Fibroblast of villous mesenchyme (primary cell): Measurements from ENCODE around the gene RIPK3. TPM values are rescaled to one million over a fixed set of nuclear protein-coding genes. Genes with fewer than 3 reads are reported as not detected.

Experiments
- DNase-seq: peaks from one replicate; pipeline ENCODE4 v3.0.0-alpha.2; 2010; ENCODE audit warnings: low read depth
- H3K4me3 ChIP-seq: 2 replicates; pipeline ENCODE4 v1.5.1; 2011; ENCODE audit warnings: low read depth, mild to moderate bottlenecking, low read length
- total RNA-seq: library from RNA; depleted of rRNA; stranded (reverse); fragments of >200 nt; gene quantifications from 2 replicates; pipeline ENCODE4 v1.2.3, GENCODE V29; 2012
- TF ChIP-seq, protein P1 (sequence below): IDR thresholded peaks from 2 replicates; pipeline ENCODE4 v1.5.1; 2012; ENCODE audit warnings: low read depth, mild to moderate bottlenecking, low read length; ENCODE audit not compliant: insufficient read depth

The RIPK3 gene
- total RNA-seq, 1 donor: 3.9 TPM

DNA sequence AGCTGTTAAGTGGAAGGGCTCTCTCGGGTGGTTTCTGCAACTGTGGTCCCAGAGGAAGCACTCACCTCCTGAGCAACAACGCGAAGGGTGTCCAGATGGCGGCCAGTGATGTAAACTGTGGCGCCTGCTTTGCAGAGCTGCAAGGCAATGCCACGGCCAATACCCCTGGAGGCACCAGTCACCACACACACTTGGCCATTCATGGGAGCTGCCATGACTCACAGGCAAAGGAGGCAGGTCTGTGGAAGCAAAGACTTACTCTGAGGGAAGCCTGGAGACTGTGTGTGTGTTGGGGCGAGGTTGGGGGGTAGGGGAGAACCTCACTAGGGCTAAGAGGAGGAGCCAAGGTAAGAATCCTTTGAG, 40.9 kb downstream of the RIPK3 start:
- peak; percentile 36 for DNase-seq
- peak overlapping the region; percentile 96 for H3K4me3 ChIP-seq
- TF ChIP-seq, protein P1, sequence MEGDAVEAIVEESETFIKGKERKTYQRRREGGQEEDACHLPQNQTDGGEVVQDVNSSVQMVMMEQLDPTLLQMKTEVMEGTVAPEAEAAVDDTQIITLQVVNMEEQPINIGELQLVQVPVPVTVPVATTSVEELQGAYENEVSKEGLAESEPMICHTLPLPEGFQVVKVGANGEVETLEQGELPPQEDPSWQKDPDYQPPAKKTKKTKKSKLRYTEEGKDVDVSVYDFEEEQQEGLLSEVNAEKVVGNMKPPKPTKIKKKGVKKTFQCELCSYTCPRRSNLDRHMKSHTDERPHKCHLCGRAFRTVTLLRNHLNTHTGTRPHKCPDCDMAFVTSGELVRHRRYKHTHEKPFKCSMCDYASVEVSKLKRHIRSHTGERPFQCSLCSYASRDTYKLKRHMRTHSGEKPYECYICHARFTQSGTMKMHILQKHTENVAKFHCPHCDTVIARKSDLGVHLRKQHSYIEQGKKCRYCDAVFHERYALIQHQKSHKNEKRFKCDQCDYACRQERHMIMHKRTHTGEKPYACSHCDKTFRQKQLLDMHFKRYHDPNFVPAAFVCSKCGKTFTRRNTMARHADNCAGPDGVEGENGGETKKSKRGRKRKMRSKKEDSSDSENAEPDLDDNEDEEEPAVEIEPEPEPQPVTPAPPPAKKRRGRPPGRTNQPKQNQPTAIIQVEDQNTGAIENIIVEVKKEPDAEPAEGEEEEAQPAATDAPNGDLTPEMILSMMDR: no peak

DNA sequence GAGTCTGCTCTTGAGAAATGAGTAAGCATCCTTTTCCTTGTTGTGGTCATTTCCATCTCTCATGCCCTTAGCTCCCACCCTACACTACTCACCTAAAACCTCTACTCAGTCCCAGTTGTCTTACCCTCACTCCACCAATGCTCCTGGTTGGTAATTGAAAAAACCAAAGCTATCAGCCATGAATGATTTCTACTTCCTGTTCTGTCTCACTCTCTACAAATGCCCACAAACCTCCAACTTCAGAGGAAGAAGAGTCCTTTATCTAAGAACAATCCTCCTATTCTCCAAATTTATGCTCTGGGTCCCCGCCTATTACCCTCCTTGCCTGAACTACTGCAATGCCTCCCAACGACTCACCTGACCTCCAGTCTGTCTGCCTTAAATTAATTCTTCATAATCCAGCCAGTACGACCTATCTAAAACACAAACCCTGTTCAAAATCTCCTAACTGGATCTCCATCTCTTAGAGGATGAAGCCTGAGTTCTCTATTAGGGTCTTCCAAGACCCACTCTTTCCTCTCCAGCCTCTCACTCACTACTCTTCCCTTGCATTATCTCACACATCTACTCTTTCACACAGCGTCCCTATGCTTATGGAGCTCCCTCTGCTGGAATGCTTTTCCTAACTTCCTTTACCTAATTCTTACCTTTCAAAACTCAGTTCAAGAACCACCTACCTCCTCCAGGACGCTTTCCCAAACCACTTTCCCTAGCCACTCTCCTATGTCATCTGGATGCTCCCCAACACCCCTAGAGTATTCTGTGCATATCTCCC, 42.4 kb downstream of the RIPK3 start:
- DNase-seq: no peak
- no peak overlapping the region for H3K4me3 ChIP-seq

DNA sequence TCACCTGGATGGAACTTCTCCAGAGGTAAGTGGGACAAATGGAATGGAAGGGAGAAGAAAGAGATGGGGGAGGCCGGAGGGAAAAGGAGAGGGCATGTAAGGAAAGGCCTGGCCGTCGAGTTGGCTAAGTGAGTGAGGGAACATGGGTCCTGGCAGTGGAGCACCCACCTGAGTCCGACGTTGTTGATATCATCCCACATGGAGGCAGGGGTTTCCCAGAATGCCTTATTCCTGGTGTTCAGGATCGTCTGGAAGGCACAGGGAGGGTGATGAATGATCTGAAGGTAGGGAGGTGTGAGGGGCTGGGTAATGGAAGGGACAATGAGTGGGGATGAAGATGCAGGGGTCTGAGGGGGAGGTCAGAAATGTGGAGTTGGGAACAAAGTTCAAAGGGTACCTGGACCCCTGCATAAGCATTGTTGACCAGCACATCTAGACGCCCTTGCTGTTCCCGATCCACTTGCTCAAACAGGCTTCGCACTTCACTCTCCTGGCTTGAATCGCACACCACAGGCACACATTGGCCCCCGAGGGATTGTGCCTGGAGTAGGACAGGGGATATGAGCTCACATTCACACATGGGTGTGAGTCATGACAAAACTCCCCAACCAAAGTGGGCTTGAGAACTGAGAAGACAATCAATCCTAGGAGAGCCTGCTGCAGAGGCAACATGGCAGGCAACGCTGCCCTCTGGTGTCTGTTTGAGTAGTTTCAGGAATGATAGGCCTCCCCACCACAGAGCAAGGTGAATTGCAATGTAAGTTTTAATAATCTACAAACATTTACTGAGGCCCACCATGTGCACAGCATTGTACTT, 43.2 kb downstream of the RIPK3 start:
- DNase-seq: peak; percentile 84
- TF ChIP-seq, protein P1: peak; percentile 80
- no peak overlapping the region for H3K4me3 ChIP-seq

More for the DNA sequence above, 42.4 kb downstream of the RIPK3 start:
- TF ChIP-seq, protein P1: peak; percentile 46

DNA sequence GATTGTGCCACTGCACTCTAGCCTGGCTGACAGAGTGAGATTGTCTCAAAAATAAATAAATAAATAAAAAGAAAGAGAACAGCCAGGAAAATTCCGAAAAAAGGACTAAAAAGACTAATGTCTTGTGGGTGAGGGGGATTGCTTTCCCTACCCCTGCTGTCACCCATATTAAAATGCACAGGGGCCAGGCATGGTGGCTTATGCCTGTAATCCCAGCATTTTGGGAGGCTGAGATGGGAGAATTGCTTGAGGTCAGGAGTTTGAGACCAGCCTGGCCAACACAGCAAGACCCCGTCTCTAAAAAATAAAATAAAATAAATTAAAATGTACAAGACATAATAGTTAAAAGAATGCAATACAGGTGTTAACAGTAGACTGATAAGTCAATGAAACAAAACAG, 46.3 kb downstream of the RIPK3 start:
- no peak overlapping the region for H3K4me3 ChIP-seq
- no peak for DNase-seq
- TF ChIP-seq, protein P1: no peak

DNA sequence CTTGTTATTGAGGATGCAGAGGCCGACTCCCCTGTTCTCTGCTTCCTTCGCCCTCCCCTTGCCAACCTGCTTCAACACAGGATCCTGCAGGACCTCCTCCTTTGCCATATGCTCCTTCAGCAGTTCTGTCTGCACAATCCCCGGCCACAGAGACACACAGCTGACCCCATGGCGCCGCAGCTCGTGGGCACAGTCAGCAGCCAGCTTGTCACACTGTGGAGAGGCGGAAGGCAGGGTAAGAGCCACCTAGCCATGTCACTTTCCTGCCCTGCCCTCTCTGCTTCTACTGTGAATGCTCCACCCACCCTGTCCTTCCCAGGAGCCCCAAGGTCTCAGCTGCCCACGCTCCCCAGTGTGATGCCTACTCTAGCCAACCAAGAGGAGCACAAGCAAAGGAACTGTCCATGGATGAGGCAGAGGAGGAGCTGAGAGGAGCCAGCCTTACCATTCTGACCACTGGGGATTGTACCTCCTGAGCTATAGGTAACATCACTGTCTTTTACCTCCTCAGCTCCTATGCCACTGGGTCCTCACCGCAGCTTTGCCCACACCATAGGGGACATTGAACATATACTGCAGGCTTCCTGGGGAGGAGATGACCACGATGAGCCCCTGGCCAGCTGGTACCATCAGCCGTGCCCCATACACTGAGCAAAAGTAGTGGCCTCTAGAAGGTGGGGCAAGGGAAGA, 47.5 kb downstream of the RIPK3 start:
- no peak overlapping the region for H3K4me3 ChIP-seq
- TF ChIP-seq, protein P1: no peak
- no peak for DNase-seq

DNA sequence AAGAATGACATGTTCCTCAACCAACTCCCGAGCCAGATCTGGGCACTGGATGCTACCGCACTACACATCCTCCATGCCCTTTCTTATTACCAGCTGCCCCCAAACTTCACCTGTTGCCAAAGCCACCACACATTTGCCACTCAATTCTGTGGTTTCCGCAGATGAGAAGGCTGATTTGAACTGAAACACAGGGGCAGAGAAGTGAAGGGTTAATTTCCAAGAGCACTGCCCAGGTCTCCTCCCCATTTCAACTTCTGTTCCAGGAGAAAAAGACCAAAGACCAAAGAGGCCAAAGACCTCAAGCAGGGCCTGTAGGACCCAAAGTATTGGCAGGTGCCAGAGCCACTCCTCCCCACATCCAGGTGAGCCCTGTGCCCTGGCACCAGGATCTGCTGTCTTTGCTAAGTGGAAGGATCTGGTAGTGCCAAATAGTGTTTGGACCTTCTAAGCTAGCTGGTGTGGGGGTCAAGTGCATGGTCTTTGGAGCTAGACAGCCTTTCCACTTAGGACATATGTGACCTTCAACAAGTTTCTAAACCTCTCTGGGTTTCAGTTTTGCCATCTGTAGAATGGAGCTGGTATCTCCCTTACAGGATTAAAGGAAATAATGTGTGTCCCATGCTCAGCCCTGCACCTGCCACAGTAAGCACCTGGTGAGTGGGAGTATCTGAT, 48.2 kb downstream of the RIPK3 start:
- DNase-seq: no peak
- TF ChIP-seq, protein P1: no peak
- H3K4me3 ChIP-seq: no peak overlapping the region
